ENCODE results near the gene WDR6. TPM values are rescaled to one million over a fixed set of nuclear protein-coding genes. Genes with fewer than 3 reads are reported as not detected.

Gene WDR6
- total and polyA plus RNA-seq, 2 experiments from 2014 or later: 76.5 to 156 TPM

DNA sequence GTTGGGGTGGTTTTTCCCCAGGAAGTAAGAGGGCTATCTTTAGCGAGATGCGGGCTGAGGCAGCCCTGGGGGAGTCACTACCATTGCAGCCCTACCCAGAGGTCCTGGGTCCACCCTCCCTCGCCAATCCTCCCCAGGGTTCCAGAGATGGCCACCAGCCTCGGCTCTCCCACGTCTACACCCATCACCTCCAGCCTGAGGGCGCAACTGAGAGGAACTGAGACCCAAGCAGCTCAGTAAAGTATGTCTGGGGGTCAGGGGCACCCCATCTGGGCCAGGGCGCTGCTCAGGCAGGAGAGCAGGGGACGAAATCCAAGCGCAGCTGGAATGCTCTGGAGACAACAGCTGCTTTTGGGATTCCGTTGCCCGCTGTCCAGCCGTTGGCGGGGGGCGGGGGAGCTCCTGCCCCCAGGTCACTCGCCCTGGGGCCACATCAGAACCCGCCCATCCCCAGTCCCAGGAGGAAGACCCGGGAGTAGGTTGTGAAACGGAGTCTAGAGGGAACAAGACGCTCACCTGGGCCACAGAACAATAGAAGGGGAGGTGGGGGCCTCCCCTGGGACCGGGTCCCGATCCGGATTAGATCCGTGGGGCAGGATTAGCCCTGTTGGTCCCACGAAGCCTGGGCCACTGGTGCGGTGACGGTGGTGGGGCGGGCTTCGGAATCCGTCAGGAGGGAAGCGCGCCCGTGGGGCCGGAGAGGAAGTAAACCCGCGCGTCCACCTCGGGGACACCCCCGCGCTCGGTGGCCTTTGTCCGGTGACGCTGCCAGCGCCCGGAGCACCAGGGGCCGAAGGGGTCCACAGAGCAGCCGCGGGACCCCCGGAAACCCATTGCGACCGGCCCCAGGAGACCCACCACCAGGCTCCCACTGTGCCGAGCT is 13.4 kb downstream of the WDR6 start:
- peaks cover 18% of the 10 kb centered on the region for H3K79me2 ChIP-seq (replicated peaks; ENCODE audit: insufficient read depth)
- H3K27ac ChIP-seq (ENCODE audit: low read depth): peak overlapping the region; percentile 92
- Mint-ChIP-seq H3K9me3 (no peaks in the 10 kb centered on the region; the same call in 1 of the 3 replicates), H3K4me3 (peak overlapping the region; percentile 93), H3K27ac (peak overlapping the region; percentile 81; the same call in 1 of the 2 replicates), H3K27me3 (ENCODE audit: insufficient read depth, low read depth, poor library complexity) (peaks cover 30% of the 10 kb centered on the region), H3K4me1 (peaks cover 24% of the 10 kb centered on the region), H3K36me3 (ENCODE audit: low read depth) (peaks cover 49% of the 10 kb centered on the region)
- no peaks in the 10 kb centered on the region for H3K9me2 ChIP-seq (ENCODE audit: insufficient read depth)
- DNase-seq (ENCODE audit: low spot score) (peak; percentile 66), ATAC-seq (peak; percentile 1; the same call in 2 of the 3 replicates)
- peak overlapping the region; percentile 60; the same call in 1 of the 2 replicates for H2AFZ ChIP-seq
- H3K4me1 ChIP-seq (ENCODE audit: insufficient read depth): peaks cover 27% of the 10 kb centered on the region; the same call in 1 of the 2 replicates
- H3K36me3 ChIP-seq (ENCODE audit: insufficient read depth): peaks cover 19% of the 10 kb centered on the region
- peaks cover 49% of the 10 kb centered on the region for H3F3A ChIP-seq (replicated peaks; ENCODE audit: low read depth)
- H3K4me2 ChIP-seq: peak overlapping the region; percentile 99
- H4K20me1 ChIP-seq (replicated peaks; ENCODE audit: insufficient read depth): peaks cover 14% of the 10 kb centered on the region
- no peaks in the 10 kb centered on the region for H3K27me3 ChIP-seq (ENCODE audit: insufficient read depth)
- no peak for TF ChIP-seq EZH2 (IDR thresholded peaks at IDR 0.05; ENCODE audit: low read depth, unreplicated experiment)
- TF ChIP-seq, protein P1, sequence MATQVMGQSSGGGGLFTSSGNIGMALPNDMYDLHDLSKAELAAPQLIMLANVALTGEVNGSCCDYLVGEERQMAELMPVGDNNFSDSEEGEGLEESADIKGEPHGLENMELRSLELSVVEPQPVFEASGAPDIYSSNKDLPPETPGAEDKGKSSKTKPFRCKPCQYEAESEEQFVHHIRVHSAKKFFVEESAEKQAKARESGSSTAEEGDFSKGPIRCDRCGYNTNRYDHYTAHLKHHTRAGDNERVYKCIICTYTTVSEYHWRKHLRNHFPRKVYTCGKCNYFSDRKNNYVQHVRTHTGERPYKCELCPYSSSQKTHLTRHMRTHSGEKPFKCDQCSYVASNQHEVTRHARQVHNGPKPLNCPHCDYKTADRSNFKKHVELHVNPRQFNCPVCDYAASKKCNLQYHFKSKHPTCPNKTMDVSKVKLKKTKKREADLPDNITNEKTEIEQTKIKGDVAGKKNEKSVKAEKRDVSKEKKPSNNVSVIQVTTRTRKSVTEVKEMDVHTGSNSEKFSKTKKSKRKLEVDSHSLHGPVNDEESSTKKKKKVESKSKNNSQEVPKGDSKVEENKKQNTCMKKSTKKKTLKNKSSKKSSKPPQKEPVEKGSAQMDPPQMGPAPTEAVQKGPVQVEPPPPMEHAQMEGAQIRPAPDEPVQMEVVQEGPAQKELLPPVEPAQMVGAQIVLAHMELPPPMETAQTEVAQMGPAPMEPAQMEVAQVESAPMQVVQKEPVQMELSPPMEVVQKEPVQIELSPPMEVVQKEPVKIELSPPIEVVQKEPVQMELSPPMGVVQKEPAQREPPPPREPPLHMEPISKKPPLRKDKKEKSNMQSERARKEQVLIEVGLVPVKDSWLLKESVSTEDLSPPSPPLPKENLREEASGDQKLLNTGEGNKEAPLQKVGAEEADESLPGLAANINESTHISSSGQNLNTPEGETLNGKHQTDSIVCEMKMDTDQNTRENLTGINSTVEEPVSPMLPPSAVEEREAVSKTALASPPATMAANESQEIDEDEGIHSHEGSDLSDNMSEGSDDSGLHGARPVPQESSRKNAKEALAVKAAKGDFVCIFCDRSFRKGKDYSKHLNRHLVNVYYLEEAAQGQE (IDR thresholded peaks at IDR 0.05; ENCODE audit: unreplicated experiment): no peak
- TF ChIP-seq POLR2AphosphoS5 (IDR thresholded peaks at IDR 0.05; ENCODE audit: low read depth): peak; percentile 20; the same call in 1 of the 2 replicates
- TF ChIP-seq, protein P2, sequence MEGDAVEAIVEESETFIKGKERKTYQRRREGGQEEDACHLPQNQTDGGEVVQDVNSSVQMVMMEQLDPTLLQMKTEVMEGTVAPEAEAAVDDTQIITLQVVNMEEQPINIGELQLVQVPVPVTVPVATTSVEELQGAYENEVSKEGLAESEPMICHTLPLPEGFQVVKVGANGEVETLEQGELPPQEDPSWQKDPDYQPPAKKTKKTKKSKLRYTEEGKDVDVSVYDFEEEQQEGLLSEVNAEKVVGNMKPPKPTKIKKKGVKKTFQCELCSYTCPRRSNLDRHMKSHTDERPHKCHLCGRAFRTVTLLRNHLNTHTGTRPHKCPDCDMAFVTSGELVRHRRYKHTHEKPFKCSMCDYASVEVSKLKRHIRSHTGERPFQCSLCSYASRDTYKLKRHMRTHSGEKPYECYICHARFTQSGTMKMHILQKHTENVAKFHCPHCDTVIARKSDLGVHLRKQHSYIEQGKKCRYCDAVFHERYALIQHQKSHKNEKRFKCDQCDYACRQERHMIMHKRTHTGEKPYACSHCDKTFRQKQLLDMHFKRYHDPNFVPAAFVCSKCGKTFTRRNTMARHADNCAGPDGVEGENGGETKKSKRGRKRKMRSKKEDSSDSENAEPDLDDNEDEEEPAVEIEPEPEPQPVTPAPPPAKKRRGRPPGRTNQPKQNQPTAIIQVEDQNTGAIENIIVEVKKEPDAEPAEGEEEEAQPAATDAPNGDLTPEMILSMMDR (conservative IDR thresholded peaks at IDR 0.05; ENCODE audit: low read depth in 2 of 2): 0 out of 4 replicates have a peak, but pooled peaks of 1 of the 2 experiments have one; percentile 1
- H3K4me3 ChIP-seq: peak overlapping the region; percentile 97

DNA sequence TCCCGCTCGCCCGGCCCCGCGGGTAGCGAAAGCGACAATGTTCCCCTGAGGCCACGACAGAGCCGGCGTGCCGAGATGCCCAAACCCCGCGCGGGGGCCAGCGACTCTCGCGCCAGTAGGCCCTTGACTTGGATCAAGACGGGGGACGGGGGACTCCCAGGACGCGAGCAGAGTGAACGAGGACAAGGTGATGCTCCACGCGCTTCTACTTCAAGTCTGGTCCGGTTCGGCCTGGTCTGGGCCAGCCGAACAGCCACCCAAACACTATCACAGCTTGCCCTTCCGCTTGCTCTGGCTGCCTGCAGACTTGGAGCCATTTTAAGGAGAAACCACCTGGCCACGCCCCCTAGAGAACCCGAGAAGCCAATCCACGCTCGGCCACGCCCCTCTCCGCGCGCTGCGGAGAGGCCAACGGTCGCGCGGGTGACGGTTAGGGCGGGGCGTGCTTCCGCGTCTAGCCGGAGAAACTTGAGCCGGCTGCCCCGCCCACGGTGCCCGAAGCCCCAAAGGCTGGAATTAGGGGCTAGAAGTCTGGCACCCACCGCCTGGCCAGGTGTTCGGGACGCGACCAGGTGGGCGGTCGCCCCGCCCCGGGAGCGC is 14.1 kb downstream of the WDR6 start:
- no peaks in the 10 kb centered on the region for H3K9me2 ChIP-seq (ENCODE audit: insufficient read depth)
- H3K36me3 ChIP-seq (ENCODE audit: insufficient read depth): peaks cover 18% of the 10 kb centered on the region
- Mint-ChIP-seq H3K36me3 (ENCODE audit: low read depth) (peaks cover 49% of the 10 kb centered on the region), H3K4me3 (peak overlapping the region; percentile 93), H3K4me1 (peaks cover 24% of the 10 kb centered on the region), H3K9me3 (no peaks in the 10 kb centered on the region; the same call in 1 of the 3 replicates), H3K27me3 (ENCODE audit: insufficient read depth, low read depth, poor library complexity) (peaks cover 27% of the 10 kb centered on the region), H3K27ac (peak overlapping the region; percentile 95)
- TF ChIP-seq EZH2phosphoT487 (IDR thresholded peaks at IDR 0.05; ENCODE audit: unreplicated experiment): no peak
- TF ChIP-seq CREB1 (CRISPR knock-in tag; IDR thresholded peaks at IDR 0.05; ENCODE audit: low read depth): peak; percentile 85
- no peak for TF ChIP-seq STAT1 (IDR thresholded peaks at IDR 0.05; ENCODE audit: unreplicated experiment)
- TF ChIP-seq, protein P3, sequence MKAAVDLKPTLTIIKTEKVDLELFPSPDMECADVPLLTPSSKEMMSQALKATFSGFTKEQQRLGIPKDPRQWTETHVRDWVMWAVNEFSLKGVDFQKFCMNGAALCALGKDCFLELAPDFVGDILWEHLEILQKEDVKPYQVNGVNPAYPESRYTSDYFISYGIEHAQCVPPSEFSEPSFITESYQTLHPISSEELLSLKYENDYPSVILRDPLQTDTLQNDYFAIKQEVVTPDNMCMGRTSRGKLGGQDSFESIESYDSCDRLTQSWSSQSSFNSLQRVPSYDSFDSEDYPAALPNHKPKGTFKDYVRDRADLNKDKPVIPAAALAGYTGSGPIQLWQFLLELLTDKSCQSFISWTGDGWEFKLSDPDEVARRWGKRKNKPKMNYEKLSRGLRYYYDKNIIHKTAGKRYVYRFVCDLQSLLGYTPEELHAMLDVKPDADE (IDR thresholded peaks at IDR 0.05): peak; percentile 79
- peak; percentile 100 for TF ChIP-seq POLR2AphosphoS5 (IDR thresholded peaks at IDR 0.05; ENCODE audit: low read depth)
- ATAC-seq (peak; percentile 46), DNase-seq (ENCODE audit: low spot score) (peak; percentile 100)
- peak overlapping the region; percentile 99 for H3K4me2 ChIP-seq
- H3K79me2 ChIP-seq (replicated peaks; ENCODE audit: insufficient read depth): peaks cover 18% of the 10 kb centered on the region
- peak overlapping the region; percentile 97 for H3K4me3 ChIP-seq
- H4K20me1 ChIP-seq (replicated peaks; ENCODE audit: insufficient read depth): peaks cover 14% of the 10 kb centered on the region
- peak overlapping the region; percentile 97 for H3K27ac ChIP-seq (ENCODE audit: low read depth)
- peaks cover 47% of the 10 kb centered on the region for H3F3A ChIP-seq (replicated peaks; ENCODE audit: low read depth)
- H3K4me1 ChIP-seq (ENCODE audit: insufficient read depth): peaks cover 27% of the 10 kb centered on the region; the same call in 1 of the 2 replicates
- 0 out of 2 replicates have a peak overlapping the region, but pooled peaks have one; percentile 73 for H2AFZ ChIP-seq
- no peaks in the 10 kb centered on the region for H3K27me3 ChIP-seq (ENCODE audit: insufficient read depth)
